ENCODE data around the gene GALNT16.

GALNT16 gene

GRCh38 chr14:69246331-69246730 lies 13.6 kb upstream of the GALNT16 start:
- Histone ChIP-seq H3K27me3 (ENCODE audit: insufficient read depth, low read length, poor library complexity) (peaks cover 3% of the 10 kb centered on the region), H3K4me3 (ENCODE audit: low read depth in 1 of 2, low read length in 2 of 2) (no peak overlapping the region), H3K9ac (ENCODE audit: low read depth, low read length) (no peak overlapping the region), H3K4me2 (ENCODE audit: insufficient read depth, low read length) (no peak overlapping the region), H3K27ac (ENCODE audit: low read length) (no peak overlapping the region), H3K36me3 (ENCODE audit: insufficient read depth, low read length) (no peaks in the 10 kb centered on the region), H3K79me2 (ENCODE audit: insufficient read depth, low read length) (no peaks in the 10 kb centered on the region), H4K20me1 (ENCODE audit: insufficient read depth, low read length) (no peaks in the 10 kb centered on the region), H2AFZ (ENCODE audit: low read depth, low read length) (no peak overlapping the region), H3K9me3 (ENCODE audit: insufficient read depth, low read length, severe bottlenecking) (no peaks in the 10 kb centered on the region), H3K4me1 (ENCODE audit: insufficient read depth, low read length) (no peaks in the 10 kb centered on the region)
- ATAC-seq (ENCODE audit: insufficient read depth, low read depth): no peak
- DNase-seq: no peak
- TF ChIP-seq, protein P1, sequence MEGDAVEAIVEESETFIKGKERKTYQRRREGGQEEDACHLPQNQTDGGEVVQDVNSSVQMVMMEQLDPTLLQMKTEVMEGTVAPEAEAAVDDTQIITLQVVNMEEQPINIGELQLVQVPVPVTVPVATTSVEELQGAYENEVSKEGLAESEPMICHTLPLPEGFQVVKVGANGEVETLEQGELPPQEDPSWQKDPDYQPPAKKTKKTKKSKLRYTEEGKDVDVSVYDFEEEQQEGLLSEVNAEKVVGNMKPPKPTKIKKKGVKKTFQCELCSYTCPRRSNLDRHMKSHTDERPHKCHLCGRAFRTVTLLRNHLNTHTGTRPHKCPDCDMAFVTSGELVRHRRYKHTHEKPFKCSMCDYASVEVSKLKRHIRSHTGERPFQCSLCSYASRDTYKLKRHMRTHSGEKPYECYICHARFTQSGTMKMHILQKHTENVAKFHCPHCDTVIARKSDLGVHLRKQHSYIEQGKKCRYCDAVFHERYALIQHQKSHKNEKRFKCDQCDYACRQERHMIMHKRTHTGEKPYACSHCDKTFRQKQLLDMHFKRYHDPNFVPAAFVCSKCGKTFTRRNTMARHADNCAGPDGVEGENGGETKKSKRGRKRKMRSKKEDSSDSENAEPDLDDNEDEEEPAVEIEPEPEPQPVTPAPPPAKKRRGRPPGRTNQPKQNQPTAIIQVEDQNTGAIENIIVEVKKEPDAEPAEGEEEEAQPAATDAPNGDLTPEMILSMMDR (IDR thresholded peaks at IDR 0.05; ENCODE audit: borderline replicate concordance, extremely low read depth, low read length, poor library complexity, severe bottlenecking): no peak
- TF ChIP-seq EZH2 (IDR thresholded peaks at IDR 0.05; ENCODE audit: borderline replicate concordance, low read depth, low read length, severe bottlenecking): no peak

DNA sequence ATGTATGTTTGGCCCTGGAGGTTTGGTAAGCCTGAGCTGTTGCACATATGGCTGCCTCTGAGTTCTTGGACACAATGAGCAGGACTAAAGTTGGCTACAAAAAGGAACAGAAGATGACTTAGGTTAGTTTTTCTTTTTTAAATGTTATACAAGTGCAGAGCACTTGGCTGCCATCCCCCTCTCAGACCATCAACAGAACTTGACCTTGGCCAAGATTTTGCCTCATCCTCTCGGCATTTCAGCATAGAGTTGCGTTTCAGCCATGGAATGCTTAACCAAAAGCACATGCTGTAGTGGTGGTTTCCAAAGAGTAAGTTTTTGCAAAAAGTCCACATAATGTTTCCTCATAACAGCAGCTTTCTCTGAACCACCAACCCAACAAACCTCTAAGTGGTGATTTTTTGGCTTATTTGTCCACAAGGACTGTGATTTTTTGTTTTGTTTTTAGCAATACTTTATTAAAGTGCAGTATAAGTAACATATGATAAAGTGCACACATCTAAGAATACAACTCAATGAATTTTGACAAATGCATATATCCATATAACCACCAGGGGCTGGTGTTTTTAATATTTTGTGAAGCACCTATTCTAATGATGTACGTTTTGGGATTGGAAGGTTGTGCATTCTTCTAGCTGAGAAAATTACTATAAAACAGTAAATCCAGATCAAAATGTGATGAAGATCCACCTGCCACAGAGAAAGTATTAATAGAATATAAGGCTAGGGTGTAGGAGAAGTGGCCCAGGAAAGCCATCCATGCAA lies 12.1 kb upstream of the GALNT16 start:
- no peak overlapping the region for H3K9ac ChIP-seq (ENCODE audit: low read depth, low read length)
- H2AFZ ChIP-seq (ENCODE audit: low read depth, low read length): no peak overlapping the region
- H4K20me1 ChIP-seq (ENCODE audit: insufficient read depth, low read length): no peaks in the 10 kb centered on the region
- H3K36me3 ChIP-seq (ENCODE audit: insufficient read depth, low read length): no peaks in the 10 kb centered on the region
- no peak overlapping the region for H3K27ac ChIP-seq (ENCODE audit: low read length)
- H3K9me3 ChIP-seq (ENCODE audit: insufficient read depth, low read length, severe bottlenecking): no peaks in the 10 kb centered on the region
- H3K79me2 ChIP-seq (ENCODE audit: insufficient read depth, low read length): no peaks in the 10 kb centered on the region
- H3K4me3 ChIP-seq (ENCODE audit: low read depth in 1 of 2, low read length in 2 of 2): no peak overlapping the region
- DNase-seq (no peak), ATAC-seq (ENCODE audit: insufficient read depth, low read depth) (no peak)
- no peaks in the 10 kb centered on the region for H3K4me1 ChIP-seq (ENCODE audit: insufficient read depth, low read length)
- peaks cover 5% of the 10 kb centered on the region for H3K27me3 ChIP-seq (ENCODE audit: insufficient read depth, low read length, poor library complexity)
- no peak overlapping the region for H3K4me2 ChIP-seq (ENCODE audit: insufficient read depth, low read length)
- TF ChIP-seq EZH2 (IDR thresholded peaks at IDR 0.05; ENCODE audit: borderline replicate concordance, low read depth, low read length, severe bottlenecking): no peak
- TF ChIP-seq, protein P1 (IDR thresholded peaks at IDR 0.05; ENCODE audit: borderline replicate concordance, extremely low read depth, low read length, poor library complexity, severe bottlenecking): peak; percentile 16

- H3K9me3 ChIP-seq (ENCODE audit: insufficient read depth, low read length, severe bottlenecking): no peaks in the 10 kb centered on the region
- H3K4me2 ChIP-seq (ENCODE audit: insufficient read depth, low read length): no peak overlapping the region
- H3K36me3 ChIP-seq (ENCODE audit: insufficient read depth, low read length): no peaks in the 10 kb centered on the region
- no peak overlapping the region for H3K27ac ChIP-seq (ENCODE audit: low read length)
- no peak overlapping the region for H3K4me3 ChIP-seq (ENCODE audit: low read depth in 1 of 2, low read length in 2 of 2)
- no peak overlapping the region for H3K9ac ChIP-seq (ENCODE audit: low read depth, low read length)
- no peaks in the 10 kb centered on the region for H3K79me2 ChIP-seq (ENCODE audit: insufficient read depth, low read length)
- H3K27me3 ChIP-seq (ENCODE audit: insufficient read depth, low read length, poor library complexity): peaks cover 8% of the 10 kb centered on the region
- DNase-seq (no peak), ATAC-seq (ENCODE audit: insufficient read depth, low read depth) (no peak)
- no peaks in the 10 kb centered on the region for H3K4me1 ChIP-seq (ENCODE audit: insufficient read depth, low read length)
- H2AFZ ChIP-seq (ENCODE audit: low read depth, low read length): no peak overlapping the region
- TF ChIP-seq EZH2 (IDR thresholded peaks at IDR 0.05; ENCODE audit: borderline replicate concordance, low read depth, low read length, severe bottlenecking): no peak
- TF ChIP-seq, protein P1 (IDR thresholded peaks at IDR 0.05; ENCODE audit: borderline replicate concordance, extremely low read depth, low read length, poor library complexity, severe bottlenecking): no peak
- 0 out of 2 replicates have a peak, but pooled peaks cover 2% of the 10 kb centered on the region for H4K20me1 ChIP-seq (ENCODE audit: insufficient read depth, low read length)
These were observed 10.4 kb upstream of the GALNT16 start for GRCh38 chr14:69249603-69250002.
